Cortex of kidney (tissue), 1 donor: ENCODE measurements around the gene ASXL1.
"Not testable (repeated sequence)": the region's sequence is repeated elsewhere in the genome, so short reads cannot be mapped to it uniquely, and the experiment has no call there.

Experiments used
- DNase-seq: peaks from one replicate; lab custom pipeline; 2025; lab: John Stamatoyannopoulos, UW

ASXL1 gene

GRCh38 chr20:32407131-32407750, 49.1 kb downstream of the ASXL1 start:
- not testable (repeated sequence) for DNase-seq

- no peak for DNase-seq
Measured at GRCh38 chr20:32411955-32412706, 54.0 kb downstream of the ASXL1 start.

DNA sequence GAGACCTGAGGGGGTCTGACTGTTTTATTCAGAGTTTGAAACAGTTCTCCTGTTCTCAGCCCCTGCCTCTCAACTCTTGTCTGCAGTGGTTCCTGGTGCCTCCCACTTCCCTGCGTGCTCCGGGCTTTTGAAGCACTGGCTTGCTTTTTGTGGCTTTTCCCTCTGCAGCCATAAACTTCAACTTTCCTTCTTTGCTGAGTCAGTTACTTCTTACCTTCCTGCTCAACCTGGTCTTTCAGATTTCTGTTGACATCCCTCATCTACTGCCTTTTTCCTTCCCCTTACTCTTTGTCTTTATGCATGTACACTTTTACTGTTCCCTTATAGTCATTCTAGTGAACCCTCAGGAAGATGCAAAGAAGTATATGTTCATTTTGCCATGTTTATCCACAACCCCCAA, 57.4 kb downstream of the ASXL1 start:
- DNase-seq = no peak

DNA sequence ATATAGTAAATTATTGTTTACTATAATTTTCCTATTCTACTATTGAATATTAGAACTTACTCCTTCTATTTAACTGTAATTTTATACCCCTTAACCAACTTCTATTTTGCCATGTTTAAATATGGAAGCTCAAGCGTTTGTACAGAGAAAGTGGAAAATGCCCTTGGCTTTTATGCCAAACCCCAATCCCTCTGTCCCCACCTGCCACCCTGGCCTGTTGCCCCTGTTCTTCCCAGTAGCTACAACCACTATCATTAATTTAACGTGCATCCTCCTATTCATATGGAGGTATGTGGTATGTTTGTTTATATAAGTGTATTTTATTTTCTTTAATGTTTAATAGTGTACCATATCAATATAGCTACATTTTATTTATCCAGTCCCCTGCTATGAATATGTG, 58.1 kb downstream of the ASXL1 start:
- no peak for DNase-seq

- DNase-seq = no peak
Measured at GRCh38 chr20:32418376-32418775, 60.2 kb downstream of the ASXL1 start.

DNA sequence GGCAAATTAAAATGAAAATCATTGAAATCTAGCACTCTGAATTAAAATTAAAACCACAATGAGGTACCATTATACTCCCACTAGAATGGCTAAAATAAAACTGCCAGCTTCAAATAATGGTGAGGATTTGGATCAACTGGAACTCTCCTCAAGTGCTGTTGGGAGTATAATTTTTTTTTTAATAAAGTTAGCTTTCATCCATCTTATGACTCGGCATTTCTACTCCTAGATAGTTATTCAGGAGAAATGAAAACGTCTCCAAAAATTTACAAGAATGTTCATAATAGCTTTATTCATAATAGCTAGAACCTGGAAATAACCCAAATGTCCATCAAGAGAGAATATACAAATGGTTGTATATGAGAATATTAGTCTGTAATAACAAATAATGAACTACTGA, 63.2 kb downstream of the ASXL1 start:
- DNase-seq = no peak

DNA sequence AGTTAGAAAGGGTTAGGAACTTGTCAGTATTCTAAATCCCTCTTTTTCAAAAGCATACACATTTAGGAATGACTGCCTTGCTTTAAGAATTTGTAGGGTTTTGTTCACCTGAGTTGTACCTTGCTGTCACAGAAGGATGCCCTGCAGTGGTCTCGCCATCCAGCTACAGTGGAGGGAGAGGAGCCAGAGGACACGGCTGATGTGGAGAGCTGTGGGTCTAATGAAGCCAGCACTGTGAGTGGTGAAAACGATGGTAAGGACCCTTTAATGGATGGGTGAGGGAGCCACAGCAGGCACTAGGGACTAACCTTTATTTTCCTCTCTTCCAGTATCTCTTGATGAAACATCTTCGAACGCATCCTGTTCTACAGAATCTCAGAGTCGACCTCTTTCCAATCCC, 69.9 kb downstream of the ASXL1 start:
- no peak for DNase-seq

DNA sequence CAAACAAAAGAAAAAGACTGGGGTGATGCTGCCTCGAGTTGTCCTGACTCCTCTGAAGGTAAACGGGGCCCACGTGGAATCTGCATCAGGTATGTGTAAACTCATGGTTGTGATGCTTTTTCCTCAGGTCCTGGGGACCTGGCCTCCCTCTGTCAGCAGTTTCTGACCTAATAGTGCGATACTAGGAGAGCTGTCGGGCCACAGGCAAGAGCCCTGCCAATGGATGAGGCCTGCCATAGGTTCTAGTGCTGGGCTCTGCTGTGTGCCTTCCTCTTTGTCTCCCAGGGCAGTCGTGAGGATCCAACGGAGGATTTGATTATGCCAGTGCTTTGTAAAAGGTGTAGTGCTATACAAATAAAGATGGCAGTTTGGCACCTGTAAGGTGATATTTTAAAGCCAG, 71.2 kb downstream of the ASXL1 start:
- DNase-seq = no peak

DNA sequence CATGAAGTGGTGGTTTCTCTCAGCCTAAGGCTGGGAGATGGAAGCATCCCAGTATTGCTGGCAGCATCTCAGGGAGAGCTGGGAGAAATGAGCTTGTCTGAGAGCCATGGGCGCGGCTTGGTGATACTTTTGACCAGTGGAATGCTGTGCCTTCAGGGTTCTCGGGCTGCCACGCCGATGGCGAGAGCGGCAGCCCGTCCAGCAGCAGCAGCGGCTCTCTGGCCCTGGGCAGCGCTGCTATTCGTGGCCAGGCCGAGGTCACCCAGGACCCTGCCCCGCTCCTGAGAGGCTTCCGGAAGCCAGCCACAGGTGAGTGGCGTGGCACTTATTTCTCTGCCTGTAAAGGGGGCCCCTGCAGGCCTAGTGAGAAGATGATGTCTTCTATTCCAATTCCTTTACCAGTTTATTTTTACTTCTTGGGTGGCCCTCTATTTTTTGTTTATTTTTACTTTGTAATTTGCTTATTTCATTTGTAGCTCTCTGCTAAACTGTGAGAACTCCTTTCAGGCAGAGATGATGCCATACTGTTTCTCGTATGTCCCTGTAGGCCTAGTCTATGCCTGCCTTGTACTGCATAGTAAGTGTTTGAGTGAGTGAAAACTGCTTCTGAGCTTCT, 71.7 kb downstream of the ASXL1 start:
- no peak for DNase-seq

- DNase-seq = no peak
Measured at GRCh38 chr20:32431457-32431856, 73.3 kb downstream of the ASXL1 start.

DNA sequence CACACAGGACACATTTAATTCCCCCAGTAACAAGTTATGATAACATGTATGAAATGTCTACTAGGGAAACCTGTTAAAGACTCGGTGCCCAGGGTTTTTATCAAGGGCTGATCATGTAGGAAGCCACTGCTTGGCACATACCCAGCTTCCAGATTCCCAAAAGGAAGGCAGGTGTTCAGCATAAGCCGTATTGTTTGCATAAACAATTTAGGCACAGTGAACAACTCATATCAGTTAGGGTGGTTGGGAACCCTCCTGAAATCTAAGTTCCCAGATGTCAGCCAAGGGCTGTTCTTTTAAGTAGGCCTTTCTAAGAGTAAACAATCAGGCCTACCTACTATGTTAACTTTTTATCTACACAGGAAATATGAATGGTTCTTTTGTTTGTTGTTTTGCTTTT, 74.1 kb downstream of the ASXL1 start:
- DNase-seq = no peak

- no peak for DNase-seq
Measured at GRCh38 chr20:32433311-32434021, 75.3 kb downstream of the ASXL1 start.

- DNase-seq = no peak
Measured at GRCh38 chr20:32434434-32434833, 76.3 kb downstream of the ASXL1 start.

- no peak for DNase-seq
Measured at GRCh38 chr20:32435449-32436107, 77.4 kb downstream of the ASXL1 start.

- no peak for DNase-seq
Measured at GRCh38 chr20:32436142-32436861, 78.2 kb downstream of the ASXL1 start.

DNA sequence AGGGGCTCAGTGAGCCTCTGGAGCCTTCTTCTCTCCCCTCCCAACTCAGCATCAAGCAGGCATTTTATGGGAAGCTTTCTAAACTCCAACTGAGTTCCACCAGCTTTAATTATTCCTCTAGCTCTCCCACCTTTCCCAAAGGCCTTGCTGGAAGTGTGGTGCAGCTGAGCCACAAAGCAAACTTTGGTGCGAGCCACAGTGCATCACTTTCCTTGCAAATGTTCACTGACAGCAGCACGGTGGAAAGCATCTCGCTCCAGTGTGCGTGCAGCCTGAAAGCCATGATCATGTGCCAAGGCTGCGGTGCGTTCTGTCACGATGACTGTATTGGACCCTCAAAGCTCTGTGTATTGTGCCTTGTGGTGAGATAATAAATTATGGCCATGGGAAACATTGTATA, 78.8 kb downstream of the ASXL1 start:
- no peak for DNase-seq

GRCh38 chr20:32437391-32438074, 79.4 kb downstream of the ASXL1 start:
- DNase-seq = no peak

- DNase-seq = no peak
Measured at GRCh38 chr20:32438331-32438858, 80.3 kb downstream of the ASXL1 start.

- no peak for DNase-seq
Measured at GRCh38 chr20:32439132-32439829, 81.2 kb downstream of the ASXL1 start.
